HG03520 (cell line): ENCODE data around the gene AADACL4.

Source experiments
- ATAC-seq: cut with Tn5 transposase; IDR thresholded peaks from one replicate; pipeline ENCODE4 v1.9.1; 2021; ENCODE audit warnings: mild to moderate bottlenecking, moderate library complexity; ENCODE audit not compliant: unreplicated experiment

AADACL4 gene

DNA sequence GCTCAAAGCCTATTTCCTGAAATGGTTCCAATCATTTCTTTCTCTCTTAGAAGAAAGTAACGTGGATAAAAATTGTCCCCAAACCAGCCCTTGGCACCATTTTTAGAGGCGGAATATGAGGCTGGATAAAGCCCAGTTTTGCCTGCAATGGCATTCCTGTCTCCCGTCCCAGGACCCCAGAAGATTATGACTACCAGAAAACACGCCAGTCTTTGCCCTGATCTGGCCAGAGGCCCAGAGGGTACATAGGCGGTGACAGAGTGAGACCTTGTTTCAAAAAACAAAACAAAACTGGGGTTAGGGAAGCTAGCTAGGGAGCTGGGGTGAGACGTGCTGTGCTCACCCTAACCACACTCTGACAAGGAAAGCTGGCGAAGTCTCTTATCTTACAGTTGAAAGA is at the start of gene AADACL4:
AADACL4 (plus strand) TSS at position 301 of the 400 bp plus-strand sequence. CDS start 462 bp downstream, outside the sequence.
- ATAC-seq: no peak

DNA sequence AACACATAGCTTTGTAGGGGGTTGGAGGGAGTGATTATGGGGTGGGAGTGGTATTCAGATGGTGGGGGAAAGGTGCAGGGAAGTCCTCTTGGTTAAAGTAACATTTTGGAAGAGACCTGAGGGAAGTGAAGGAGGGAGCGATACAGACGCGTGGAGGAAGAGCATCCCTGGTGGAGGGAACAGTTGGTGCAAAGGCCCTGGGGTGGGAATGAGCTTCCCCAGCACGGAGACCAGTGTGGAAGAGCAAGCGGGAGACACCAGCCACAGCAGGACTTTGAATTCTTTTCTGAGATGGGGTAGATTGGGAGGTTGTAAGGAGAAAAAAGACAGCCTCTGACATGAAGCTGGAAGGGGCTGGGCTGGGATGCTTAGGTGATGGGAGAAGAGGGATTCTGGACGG is 49.4 kb upstream of the AADACL4 start:
- ATAC-seq: no peak

DNA sequence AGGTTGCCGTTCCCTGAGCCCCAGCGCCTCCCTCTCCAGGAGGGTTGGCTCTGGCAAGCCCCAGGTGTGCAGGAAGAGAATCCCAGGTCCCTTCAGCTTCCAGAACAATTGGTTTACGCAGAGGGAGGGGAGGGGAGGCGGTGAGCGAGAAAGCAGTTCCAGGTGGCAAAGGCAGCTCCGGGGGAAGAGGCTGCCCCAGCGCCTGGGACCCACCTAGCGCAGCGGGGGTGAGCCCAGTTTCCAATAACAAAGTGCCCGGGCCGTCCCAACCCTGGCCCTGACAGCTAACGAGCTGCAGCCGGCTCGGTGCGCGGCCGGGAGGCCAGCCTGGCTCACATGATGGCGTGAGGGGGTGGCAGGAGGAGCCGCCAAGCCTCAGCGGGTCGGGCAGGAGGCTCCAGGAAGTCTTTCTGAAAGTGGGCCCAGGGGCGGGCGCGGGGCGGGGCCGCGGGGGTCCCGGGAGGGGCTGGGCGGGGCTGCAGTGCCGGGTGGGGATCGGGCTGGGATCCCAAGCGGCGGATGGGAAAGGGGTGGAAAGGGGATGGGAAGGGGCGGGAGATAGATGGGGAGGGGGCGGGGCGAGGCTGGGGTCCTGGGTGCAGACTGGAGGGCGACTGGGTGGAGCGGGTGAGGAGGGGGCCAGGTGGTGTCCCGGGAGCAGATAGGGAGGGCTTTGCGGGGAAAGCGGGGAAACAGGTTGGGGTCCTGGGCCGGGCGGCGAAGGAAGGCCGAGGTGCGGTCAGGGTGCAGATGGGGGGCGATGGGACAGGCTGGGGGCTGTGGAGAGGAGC is 48.7 kb upstream of the AADACL4 start:
- ATAC-seq: no peak

DNA sequence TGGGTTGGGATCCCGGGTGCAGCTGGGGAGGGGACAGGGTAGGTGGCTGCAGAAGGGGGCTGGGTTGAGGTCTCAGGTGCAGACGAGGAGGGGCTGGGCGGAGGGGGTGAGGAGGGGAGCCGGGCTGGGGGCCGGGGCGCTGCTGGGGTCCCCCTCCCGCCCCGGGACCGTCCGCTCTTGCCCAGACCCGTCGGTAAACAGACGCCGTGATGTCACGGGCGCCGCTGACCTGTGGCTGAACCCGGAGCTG is 48.2 kb upstream of the AADACL4 start:
- ATAC-seq: no peak

DNA sequence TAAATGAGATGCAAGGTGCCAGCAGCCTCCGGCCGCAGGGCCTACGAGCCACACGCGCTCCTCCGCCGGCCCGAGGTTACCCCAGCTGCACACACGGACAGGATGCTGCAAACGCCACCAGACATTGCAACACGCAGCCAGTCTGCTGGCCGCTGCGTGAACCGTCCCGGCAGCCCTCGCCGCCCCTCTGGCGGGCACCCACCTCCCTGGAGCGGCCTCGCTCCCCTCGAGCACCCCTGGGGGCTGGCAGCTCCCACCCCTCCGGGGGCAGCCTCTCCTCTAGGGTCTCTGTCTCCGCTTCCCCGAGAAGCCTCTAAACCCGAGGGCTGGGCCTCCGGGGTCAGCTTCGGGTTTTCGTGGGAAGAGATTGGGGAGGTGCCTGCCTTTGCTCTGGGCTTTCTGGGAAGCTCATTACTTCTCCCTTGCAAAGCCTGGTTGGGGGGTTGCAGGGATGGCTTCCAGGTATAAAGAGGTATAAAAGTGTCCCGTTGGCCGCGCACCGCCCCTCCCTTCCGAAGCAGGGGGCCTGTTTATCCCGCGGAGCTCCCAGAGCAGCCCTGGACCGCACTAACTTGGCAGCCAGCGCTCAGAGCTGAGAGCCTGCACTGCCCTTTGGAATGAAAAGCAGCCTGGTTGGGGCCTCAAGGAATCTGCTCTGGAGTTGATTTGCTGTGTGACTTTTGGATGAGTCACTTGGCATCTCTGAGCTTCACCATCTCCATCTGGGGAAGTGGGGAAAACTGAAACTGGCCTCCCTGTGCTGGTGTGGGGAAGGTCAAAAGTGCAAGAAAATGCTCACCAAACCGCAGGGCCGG is 47.7 kb upstream of the AADACL4 start:
- no peak for ATAC-seq

DNA sequence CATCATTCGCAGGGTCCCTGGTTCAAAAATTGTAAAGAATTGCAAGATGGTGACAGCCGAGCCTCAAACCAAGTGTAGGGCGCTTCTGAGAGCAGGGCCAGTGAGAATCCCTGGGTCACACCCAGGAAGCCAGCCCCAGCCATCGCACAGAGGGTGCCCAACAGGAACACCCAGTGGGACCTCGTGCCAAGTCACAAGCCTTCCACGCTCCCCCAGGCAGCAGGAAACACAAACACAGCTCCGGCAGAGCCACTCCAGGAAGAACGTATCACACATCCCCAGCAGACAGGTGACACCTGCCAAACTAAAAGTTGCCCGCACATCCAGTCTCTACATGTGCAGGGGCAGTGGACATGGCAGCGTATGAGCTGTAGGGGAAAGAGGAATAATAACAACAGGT is 46.1 kb upstream of the AADACL4 start:
- no peak for ATAC-seq

DNA sequence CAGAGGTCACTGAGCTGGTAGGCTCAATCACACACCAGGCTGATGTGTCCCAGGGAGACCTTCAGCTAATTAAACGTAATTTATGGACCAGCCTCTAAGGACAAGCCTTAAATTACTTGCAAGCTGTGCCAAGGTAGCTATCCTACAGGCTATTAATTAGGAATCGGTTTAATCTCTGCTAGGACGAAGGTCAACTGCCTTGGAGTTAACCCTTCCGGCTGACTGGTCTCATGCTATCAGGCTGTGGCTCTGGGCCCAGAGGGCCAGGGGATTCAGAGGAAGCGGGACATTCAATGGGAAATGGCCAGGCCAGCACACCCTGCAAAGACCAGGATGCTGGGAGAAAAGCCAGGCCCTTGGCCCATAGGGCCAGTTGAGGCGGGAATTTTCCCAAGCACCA is 44.9 kb upstream of the AADACL4 start:
- no peak for ATAC-seq

DNA sequence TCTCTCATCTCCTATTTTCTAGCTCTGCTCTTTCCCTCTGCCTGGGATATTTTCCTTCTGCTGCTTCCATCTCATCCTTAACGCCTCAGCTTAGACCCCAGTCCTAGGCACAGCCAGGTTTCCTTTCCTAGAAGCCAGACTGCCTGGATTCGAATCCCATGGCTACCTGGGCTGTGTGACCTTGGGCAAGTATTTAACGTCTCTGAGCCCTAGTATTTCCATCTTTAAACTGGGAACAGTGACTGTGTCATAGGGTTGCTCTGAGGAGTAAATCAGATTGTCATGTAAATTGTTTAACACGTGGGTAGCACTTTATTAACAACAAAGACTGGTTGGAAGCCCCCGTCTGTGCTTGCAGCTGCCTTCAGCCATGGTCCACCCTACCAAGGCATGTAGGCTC is 44.2 kb upstream of the AADACL4 start:
- ATAC-seq: no peak

DNA sequence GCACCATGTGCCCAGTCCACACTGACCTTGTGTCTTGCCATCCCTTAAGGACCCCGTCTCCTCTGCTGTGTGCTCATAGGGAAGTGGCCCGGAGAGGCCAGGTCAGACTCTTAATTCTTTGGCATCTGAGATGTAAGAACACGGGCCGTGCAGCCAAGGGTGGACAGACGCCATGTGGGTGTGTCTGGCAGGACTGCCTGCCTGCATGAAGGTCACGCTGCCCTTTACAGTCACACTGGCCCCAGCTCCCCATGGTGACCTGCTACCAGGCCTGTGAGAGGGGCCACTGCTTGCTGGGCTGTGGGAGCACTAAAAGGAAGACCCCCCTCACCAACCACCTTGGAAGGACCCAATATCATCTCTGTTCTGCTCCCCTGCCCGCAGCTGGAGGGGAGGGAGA is 43.5 kb upstream of the AADACL4 start:
- ATAC-seq: no peak

DNA sequence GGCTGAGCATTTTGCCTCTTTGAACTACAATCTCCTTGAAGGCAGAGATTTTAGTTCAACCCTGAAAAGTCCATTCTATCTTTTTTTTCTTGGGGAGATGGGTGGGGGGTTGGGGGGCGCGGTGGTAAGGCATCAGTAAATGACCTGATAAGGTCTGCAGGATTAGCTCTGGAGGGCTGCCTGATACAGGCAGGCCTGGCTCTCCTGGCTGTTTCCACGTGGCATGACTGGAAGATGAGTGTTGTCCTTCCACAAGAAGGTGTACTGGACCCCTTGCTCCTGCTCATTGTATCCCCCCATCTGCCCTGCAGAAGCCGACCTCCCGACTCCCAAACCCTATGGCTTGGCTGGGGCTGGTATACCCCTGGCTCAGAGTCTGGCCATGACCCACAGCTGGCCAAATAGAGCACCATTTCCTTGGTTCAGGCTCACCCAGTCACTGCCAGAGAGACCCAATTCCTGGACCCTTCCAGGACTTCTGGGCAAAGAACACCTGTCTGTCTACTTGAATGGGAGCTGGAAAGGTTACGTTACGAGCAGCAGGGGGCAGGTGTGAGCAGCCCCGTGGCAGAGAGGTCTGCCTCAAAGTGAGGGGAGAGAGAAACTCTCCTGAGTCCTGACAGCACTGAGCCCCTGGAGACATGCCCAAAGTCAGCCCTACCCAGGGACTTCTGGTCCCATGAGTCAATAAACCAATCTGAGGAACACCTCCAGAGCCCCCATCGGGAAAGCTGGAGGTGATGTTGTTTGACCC is 42.8 kb upstream of the AADACL4 start:
- ATAC-seq: no peak

DNA sequence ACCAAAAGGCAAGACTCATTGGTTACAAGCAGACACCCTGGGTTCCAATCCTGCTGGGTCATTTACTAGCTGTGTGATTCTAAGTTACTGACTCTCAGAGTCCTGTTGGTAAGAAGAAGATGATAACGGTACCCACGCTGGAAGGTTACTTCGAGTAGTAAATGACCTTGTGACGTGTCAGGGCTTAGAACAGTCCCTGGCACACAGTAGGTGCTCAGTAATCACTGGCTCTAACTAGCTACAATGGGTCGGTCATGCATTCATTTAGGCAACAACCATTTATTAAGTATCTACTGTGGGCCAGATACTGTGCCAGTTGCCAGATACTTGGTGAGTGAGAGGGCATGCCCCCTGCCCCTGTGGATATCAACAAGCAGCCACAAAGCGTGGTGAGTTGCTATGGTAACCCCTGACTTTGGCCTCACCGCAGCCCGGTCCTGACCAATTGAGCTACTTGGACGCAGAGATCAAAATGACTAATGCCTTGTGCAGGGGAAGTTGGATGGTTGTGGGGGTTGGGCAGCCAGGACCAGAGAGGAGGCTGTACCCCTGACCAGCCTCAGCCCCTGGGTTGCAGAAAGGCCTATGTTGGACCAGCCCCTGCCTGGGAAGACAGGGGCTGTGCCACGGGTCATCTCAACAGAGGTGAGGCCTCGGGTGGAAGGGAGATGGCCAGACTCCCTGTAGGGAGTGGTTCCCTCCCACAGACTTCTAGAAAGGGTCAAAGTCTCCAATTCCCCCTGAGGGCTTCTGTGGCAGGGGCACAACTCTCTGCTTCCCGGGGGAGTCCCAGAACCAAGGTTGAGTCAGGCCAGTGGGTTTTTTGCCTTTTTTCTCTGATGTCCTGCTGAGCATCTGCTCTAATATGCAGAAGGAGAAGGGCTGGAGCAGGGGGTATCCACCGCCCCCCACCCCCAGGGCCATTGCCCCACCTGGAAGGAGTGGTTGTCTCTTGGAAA is 41.9 kb upstream of the AADACL4 start:
- no peak for ATAC-seq

DNA sequence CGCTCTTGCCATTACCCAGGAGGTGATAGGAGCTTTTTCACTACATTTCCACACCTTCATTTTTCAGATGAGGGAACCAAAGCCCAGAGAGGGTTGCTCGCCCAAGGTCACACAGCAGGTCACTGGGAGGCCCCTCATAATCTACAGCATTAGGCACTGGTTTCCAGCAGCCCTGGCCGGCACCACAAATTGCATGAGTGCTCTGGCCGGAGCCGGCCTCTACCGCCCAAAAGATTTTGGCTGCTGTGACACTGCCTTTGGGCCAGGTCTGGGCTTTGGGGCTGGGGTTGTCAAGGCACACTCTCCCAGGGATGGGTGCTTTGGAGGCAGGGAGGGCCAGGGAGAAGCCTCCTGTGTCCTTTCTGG is 41.2 kb upstream of the AADACL4 start:
- ATAC-seq: no peak

DNA sequence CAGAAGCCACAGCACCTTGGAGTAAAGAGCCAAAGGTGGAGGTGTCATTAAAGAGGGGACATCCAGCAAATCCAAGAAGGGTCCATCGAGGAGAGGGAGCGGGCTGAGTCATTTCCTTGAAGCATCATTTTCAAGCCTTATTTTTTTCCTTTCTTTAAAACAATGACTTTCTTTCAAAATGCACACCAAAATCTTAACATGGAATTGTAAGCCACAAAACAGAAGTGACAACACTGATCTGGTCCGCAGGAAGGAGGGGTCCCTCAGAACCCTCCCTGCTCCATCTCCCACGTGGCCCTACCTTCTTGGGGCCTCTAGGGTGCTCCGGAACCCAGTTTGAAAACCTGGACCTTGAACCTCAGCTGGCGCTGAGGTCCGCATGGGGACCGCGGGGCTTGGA is 40.7 kb upstream of the AADACL4 start:
- ATAC-seq: no peak

DNA sequence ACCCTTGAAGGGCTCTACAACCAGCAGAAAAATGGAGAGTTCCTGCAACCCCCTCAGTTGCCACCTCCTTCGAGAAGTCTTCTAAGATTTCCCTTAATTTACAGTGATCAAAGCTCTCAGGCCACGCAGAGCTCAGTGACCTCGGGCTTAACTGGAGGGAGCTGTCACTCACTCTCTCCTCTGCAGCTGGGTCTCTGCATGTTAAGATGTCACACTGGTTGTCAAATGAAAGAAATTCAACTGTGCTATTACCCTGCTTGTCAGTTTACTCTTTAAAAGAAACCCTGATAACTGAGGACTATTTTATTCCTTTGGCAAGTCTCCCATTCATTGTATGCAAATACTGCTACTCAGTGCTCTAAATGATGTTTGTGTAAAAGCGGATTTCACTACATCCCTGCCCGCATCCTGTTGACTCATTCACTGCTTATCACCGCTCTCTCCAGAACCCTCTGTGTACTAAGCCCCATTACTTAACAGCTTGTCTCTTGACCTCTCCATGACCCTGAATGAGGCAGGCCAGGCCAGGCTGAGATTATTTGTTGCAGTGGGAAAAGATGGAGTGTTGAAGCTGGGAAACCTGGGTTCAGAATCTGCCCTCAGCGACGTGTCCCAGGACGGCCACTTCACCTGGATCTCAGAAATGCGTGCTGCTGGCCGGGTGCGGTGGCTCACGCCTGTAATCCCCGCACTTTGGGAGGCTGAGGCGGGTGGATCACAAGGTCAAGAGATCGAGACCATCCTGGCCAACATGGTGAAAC is 39.6 kb upstream of the AADACL4 start:
- ATAC-seq: peak; percentile 67

DNA sequence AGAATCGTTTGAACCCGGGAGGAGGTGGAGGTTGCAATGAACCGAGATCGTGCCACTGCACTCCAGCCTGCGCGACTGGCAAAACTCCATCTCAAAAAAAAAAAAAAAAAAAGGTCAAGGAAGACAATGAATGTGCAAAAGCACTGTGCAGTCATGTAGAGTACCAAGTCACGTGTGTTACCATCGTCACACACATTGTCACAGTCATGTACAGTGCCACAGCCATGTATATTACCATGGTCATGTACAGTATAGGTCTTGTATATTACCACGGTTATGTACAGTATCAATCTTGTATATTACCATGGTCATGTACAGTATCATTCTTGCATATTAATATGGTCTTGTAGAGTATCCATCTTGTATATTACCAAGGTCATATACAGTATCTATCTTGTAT is 38.9 kb upstream of the AADACL4 start:
- no peak for ATAC-seq

DNA sequence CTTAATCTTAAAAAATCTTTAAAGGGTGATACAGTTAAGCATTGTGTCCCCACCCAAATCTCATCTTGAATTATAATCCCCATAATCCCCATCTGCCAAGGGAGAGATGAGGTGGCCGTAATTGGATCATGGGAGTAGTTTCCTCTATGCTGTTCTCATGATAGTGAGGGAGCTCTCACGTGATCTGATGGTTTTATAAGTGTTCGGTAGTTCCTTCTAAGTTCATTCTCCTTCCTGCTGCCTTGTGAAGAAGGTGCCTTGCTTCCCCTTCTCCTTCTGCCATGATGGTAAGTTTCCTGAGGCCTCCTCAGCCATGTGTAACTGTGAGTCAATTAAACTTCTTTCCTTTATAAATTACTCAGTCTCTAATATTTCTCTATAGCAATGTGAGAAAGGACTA is 36.6 kb upstream of the AADACL4 start:
- ATAC-seq: no peak

DNA sequence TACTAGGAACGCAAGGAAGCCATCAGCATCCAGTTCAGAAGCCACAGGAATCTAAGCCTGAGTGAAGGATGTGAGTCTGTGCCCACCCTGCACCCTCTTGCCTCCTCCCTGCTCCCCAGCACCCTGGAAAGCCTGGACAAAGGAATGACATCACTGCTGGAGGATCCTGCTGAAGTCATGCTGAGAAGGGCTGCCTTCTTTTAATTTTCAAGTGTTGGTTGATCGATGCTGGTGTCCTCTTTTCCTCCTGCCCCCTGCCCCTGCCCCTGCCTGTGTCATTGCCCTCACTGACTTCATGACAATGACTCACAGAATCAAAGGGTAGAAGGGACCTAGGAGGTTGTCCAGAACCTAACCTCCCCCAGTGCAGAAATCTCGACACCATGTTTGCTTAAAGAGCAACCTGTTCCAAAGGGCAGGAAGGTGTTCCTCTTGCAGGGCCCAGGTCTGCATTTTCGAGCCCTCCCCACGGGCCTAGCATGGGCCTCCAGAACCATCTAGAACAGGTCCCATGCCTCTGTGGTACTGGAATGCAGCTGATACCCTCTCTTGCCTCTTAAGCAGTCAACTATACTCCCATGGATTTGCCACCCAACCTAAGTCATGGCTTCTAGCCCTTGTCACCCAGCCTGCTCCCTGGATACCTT is 35.5 kb upstream of the AADACL4 start:
- ATAC-seq: no peak

DNA sequence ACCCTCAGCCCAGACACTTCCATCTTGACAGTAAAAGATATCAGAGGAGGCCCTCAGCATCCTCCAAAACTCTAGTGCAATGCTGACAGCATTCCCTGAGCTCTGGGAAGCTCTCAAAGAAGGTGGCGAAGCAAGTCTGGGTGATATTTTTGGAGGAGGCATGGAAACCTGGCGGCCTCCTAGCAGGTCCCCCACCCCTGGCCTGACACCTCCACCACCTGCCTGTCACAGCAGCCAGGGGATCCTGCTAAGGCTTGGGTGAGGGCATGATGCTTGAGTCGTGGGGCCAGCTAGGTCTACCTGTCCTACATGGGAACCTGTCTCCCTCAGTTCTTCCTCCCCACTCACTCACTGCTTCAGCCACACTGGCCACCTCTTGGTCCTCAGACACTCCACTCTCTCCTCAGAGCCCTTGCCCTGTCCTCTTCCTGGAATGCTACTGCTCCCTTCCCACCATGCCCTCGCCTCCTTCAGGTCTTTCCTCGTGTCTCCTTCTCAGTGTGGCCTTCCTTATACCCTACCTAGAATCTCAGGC is 34.3 kb upstream of the AADACL4 start:
- ATAC-seq: no peak

DNA sequence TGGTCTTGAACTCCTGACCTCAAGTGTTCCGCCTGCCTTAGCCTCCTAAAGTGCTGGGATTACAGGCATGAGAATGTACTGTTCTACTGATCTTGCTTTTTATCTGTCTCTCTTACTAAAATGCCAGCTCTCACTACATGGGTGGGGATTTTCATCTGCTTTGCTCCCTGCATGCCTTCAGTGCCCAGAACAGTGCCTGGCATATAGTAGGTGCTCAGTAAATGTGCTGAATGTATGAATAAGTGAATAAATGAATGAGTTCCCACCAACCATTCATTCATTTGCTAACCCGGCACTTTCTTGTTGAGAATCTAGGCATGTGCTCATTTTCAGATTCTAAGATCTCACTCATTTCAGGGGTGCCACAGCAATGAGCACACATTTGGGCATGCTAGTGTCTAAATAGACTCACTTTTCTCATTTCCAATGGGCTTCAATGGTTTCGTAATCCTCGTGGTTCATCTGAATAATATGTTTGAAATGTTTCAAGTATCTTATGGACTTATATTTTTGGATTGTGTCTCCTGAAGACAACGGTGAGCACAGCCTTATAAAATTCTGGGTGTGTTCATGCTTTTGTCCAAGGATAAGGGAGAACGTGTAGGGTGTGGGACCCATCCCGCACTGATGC is 33.5 kb upstream of the AADACL4 start:
- no peak for ATAC-seq
